Neural progenitor cell (in vitro differentiated cells): ENCODE measurements around the gene PDXP.

Source experiments
- EZH2 ChIP-seq: fragments of 200-600 bp; sonication (generic); IDR thresholded peaks from 2 replicates; pipeline ENCODE4 v1.6.1; 2017; ENCODE audit warnings: antibody characterized with exemption, mild to moderate bottlenecking, moderate library complexity
- EZH2phosphoT487 ChIP-seq: fragments of 200-600 bp; sonication (generic); IDR thresholded peaks from 2 replicates; pipeline ENCODE4 v1.6.1; 2017; ENCODE audit warnings: antibody characterized with exemption
- TF ChIP-seq, protein P1 (sequence below): fragments of 200-600 bp; sonication (generic); IDR thresholded peaks from 2 replicates; pipeline ENCODE4 v1.5.1; 2017; ENCODE audit warnings: antibody characterized with exemption, mild to moderate bottlenecking

DNA sequence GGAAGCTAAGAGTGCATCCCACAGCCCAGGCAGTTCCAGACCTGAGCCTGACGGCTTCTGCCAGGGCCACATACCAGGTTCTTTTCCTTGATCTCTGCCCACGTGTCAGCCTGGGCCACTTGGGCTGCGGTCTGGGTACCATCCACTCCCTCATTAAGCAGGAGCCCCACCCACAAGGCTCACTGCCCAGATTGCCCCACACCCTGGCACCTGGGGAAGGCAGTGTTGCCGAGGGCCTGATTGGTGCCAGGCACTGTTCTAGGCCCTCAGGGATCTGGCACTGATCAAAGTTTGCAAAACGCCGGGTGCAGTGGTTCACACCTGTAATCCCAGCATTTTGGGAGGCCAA lies 34.5 kb upstream of the PDXP start:
- TF ChIP-seq EZH2 (no peak), EZH2phosphoT487 (no peak)
- TF ChIP-seq, protein P1, sequence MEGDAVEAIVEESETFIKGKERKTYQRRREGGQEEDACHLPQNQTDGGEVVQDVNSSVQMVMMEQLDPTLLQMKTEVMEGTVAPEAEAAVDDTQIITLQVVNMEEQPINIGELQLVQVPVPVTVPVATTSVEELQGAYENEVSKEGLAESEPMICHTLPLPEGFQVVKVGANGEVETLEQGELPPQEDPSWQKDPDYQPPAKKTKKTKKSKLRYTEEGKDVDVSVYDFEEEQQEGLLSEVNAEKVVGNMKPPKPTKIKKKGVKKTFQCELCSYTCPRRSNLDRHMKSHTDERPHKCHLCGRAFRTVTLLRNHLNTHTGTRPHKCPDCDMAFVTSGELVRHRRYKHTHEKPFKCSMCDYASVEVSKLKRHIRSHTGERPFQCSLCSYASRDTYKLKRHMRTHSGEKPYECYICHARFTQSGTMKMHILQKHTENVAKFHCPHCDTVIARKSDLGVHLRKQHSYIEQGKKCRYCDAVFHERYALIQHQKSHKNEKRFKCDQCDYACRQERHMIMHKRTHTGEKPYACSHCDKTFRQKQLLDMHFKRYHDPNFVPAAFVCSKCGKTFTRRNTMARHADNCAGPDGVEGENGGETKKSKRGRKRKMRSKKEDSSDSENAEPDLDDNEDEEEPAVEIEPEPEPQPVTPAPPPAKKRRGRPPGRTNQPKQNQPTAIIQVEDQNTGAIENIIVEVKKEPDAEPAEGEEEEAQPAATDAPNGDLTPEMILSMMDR = no peak
